Measurements from ENCODE around the gene RUSC2. TPM values are rescaled to one million over a fixed set of nuclear protein-coding genes. Genes with fewer than 3 reads are reported as not detected.

Gene RUSC2
- total RNA-seq, 2 experiments from 2014 or later, result 3.6 to 4.0 TPM

DNA sequence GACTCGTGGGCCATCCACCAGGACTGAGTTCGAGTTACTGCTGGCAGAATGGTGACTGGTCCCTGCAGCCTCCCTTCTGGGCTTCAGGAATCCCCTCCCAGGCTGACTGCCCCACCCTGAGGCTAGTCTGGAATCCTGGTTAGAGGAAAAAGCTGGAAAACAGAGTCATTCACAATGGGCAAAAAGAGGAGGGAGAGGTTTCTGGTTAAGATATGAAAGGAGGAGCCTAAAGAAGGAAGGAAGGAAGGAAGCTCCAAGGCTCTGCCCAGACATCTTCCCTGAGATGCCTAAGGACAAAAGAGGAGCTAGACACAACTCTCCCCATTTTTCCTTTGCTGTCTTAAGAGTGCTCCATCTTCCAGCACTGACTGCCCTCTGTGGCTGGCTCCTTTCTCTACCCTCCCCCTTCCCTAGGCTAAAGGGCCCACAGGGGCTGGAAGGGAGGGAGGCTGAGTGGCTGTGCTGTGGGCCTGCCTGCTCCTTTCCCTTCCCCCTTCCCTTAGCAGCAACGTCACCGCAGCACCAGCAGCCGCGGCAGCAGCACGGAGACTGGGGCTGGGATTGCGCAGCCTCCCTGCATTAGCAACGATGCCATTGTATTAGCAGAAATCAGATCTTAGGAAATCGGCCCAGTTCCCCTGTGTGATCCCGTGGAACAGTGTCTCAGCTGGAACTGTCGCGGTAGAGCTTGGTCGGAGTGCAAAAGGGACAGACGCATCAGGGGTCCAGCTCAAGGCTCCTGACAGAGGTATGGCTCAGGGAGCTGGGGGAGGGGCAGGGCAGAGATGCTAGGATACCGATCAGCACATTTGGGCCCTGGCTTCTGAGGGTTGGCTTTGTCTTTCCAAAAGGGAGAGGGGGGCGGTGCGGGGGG lies 48.7 kb downstream of the RUSC2 start:
- Mint-ChIP-seq H3K36me3 (ENCODE audit: low read depth) (no peaks in the 10 kb centered on the region), H3K27ac (no peak overlapping the region), H3K27me3 (peaks cover 2% of the 10 kb centered on the region), H3K9me3 (no peaks in the 10 kb centered on the region), H3K4me3 (no peak overlapping the region), H3K4me1 (no peaks in the 10 kb centered on the region)
- ChIA-PET CTCF (interaction anchor here (1.3 to 1.5 kb wide), 3 partner anchors 9 to 12 kb away, joined by 3 to 5 read pairs (median 4); no protein-coding TSS in a partner anchor), POLR2A (no interaction called here)
- no peak for DNase-seq

Other genes with a start within 250 kb of the RUSC2 start
- 10 to 100 TPM; 29.8 to 30.9 TPM for gene TESK1, start 115.2 kb downstream of the RUSC2 start, total RNA-seq
- 1 to 10 TPM; 5.4 to 7.1 TPM for gene CD72, start 128.3 kb downstream of the RUSC2 start, total RNA-seq
- 100 to 1,000 TPM; 195 to 202 TPM for gene SIT1, start 160.8 kb downstream of the RUSC2 start, total RNA-seq
- over 10,000 TPM in 1 of 2 experiments, 1,000 to 10,000 TPM in 1; 1,959 to 11,185 TPM for gene RMRP, start 167.9 kb downstream of the RUSC2 start, total RNA-seq
- 10 to 100 TPM; 30.7 to 30.9 TPM for gene CCDC107, start 168.2 kb downstream of the RUSC2 start, total RNA-seq
- 10 to 100 TPM; 11.8 to 13.5 TPM for gene ARHGEF39, start 175.1 kb downstream of the RUSC2 start, total RNA-seq
- gene CA9, start 183.8 kb downstream of the RUSC2 start, total RNA-seq, result under 1 TPM in 1 of 2 experiments, not detected in 1; 0.40 TPM
- gene TPM2, start 199.8 kb downstream of the RUSC2 start, total RNA-seq, result 10 to 100 TPM; 13.1 to 13.4 TPM
- 100 to 1,000 TPM; 362 to 422 TPM for gene TLN1, start 242.1 kb downstream of the RUSC2 start, total RNA-seq
- gene CREB3, start 242.6 kb downstream of the RUSC2 start, total RNA-seq, result 10 to 100 TPM; 18.1 to 18.3 TPM

Data from activated CD4-positive, alpha-beta T cell treated with anti-CD3 and anti-CD28 coated beads, Interleukin-2, amount 10 ng/mL, durations not matched to agents 7 days and 5 days (primary cell).